ENCODE measurements around the gene HOXC12. TPM values are rescaled to one million over a fixed set of nuclear protein-coding genes. Genes with fewer than 3 reads are reported as not detected.
A peak's percentile ranks its signal among the peaks of the same experiment; 100 is the strongest.

Gene HOXC12
- total and polyA plus RNA-seq, 2 of the 8 experiments (the other 6 are each of a cell fraction or from before 2014, with no cell fraction given): not detected

GRCh38 chr12:53930591-53931255 is 24.0 kb upstream of the HOXC12 start:
- Histone ChIP-seq H3K14ac (ENCODE audit: insufficient read length) (no peak overlapping the region), H3K4me3 (ENCODE audit: extremely low read depth in 1 of 4, insufficient read depth in 2 of 4, low read depth in 3 of 4, low read length in 4 of 4) (no peak overlapping the region), H3K27me3 (replicated peaks in 1 of 4; ENCODE audit: control insufficient read depth in 3 of 4, extremely low read depth in 1 of 4, insufficient read depth in 3 of 4, low read length in 3 of 4) (peaks cover 94 to 100% (median 99%) of the 10 kb centered on the region in 4 experiments), H3K79me1 (ENCODE audit: low read depth, low read length) (no peaks in the 10 kb centered on the region), H4K8ac (ENCODE audit: extremely low read depth, insufficient read depth, low read length) (no peak overlapping the region), H3K9ac (replicated peaks in 1 of 4; ENCODE audit: extremely low read depth in 1 of 4, low read depth in 3 of 4, low read length in 3 of 4) (no peak overlapping the region), H2AFZ (ENCODE audit: low read length) (no peak overlapping the region), H3K36me3 (ENCODE audit: control insufficient read depth in 2 of 4, insufficient read depth in 4 of 4, low read length in 3 of 4) (peaks cover 0 to 2% (median 0%) of the 10 kb centered on the region in 4 experiments; a peak in 1 of 8 replicates), H3K9me3 (ENCODE audit: insufficient read depth in 2 of 2, low read depth in 1 of 2, low read length in 1 of 2) (no peaks in the 10 kb centered on the region), H4K5ac (ENCODE audit: insufficient read length, low read depth, low read length) (no peak overlapping the region), H2BK120ac (replicated peaks; ENCODE audit: low read depth, low read length) (no peak overlapping the region), H3K4me1 (replicated peaks in 1 of 4; ENCODE audit: control insufficient read depth in 3 of 4, insufficient read depth in 4 of 4, low read length in 3 of 4) (peaks cover 0 to 8% (median 2%) of the 10 kb centered on the region in 4 experiments; a peak in 4 of 7 replicates), H3K56ac (replicated peaks; ENCODE audit: insufficient read length, low read depth, low read length) (no peak overlapping the region), H3K4ac (replicated peaks; ENCODE audit: insufficient read length, low read depth, low read length) (no peak overlapping the region), H4K91ac (replicated peaks; ENCODE audit: insufficient read length, low read length) (no peak overlapping the region), H2BK12ac (ENCODE audit: low read depth, low read length) (no peak overlapping the region), H2BK5ac (ENCODE audit: low read depth, low read length) (no peak overlapping the region), H2AK5ac (ENCODE audit: low read depth, low read length) (0 out of 2 replicates have a peak overlapping the region, but pooled peaks have one; percentile 46), H4K20me1 (replicated peaks in 1 of 2; ENCODE audit: control insufficient read depth in 1 of 2, insufficient read depth in 2 of 2, low read length in 2 of 2) (peaks cover 12 to 27% of the 10 kb centered on the region in 2 experiments), H2BK15ac (ENCODE audit: low read length) (no peak overlapping the region), H3K23me2 (ENCODE audit: low read depth, low read length) (no peaks in the 10 kb centered on the region; the same call in 1 of the 2 replicates), H3K27ac (ENCODE audit: low read depth, low read length) (no peak overlapping the region), H3K4me2 (ENCODE audit: insufficient read depth in 1 of 2, low read depth in 2 of 2, low read length in 2 of 2) (no peak overlapping the region; a peak in 1 of 4 replicates), H3K18ac (ENCODE audit: extremely low read depth, low read length) (no peak overlapping the region), H2BK20ac (ENCODE audit: low read length) (no peak overlapping the region), H3K79me2 (ENCODE audit: control insufficient read depth in 1 of 2, insufficient read depth in 2 of 2, low read length in 2 of 2) (no peaks in the 10 kb centered on the region), H3K23ac (ENCODE audit: insufficient read length) (no peak overlapping the region)
- CTCF ChIA-PET (ENCODE audit: partially characterized antibody): interaction anchor here (1.0 to 1.4 kb wide), 2 partner anchors 187 to 205 kb away, joined by 3 read pairs; no protein-coding TSS in a partner anchor
- 11% methylated on average over 25 of the region's 30 CpGs; no CpG with 5 or more reads in 1 of the 2 experiments for WGBS, 2 experiments (ENCODE audit: extremely low coverage in 1 of 2, insufficient coverage in 1 of 2, insufficient read length in 1 of 2, insufficient replicate concordance in 2 of 2, low coverage in 1 of 2, low lambda C conversion rate in 2 of 2, missing lambda C conversion rate in 1 of 2)
- POLR2A ChIA-PET (ENCODE audit: partially characterized antibody): no interaction called here
- DNase-seq (ENCODE audit: low read depth in 1 of 2, low spot score in 2 of 2) (peak in 1 of 2 experiments; percentile 49), FAIRE-seq (no peak)
- TF ChIP-seq ZNF274 (IDR thresholded peaks at IDR 0.05; ENCODE audit: borderline replicate concordance, extremely low read depth, low read length) (no peak), CTBP2 (IDR thresholded peaks at IDR 0.05; ENCODE audit: borderline replicate concordance, insufficient read depth, insufficient read length, low read length) (peak; percentile 44), RNF2 (IDR thresholded peaks at IDR 0.05; ENCODE audit: borderline replicate concordance, low read depth, low read length, missing control alignments, poor library complexity, severe bottlenecking) (peak; percentile 97), CBX8 (IDR thresholded peaks at IDR 0.05; ENCODE audit: borderline replicate concordance, low read depth, low read length) (peak; percentile 79; the same call in 1 of the 2 replicates), EZH2 (IDR thresholded peaks at IDR 0.05; ENCODE audit: low read depth, low read length, severe bottlenecking) (peak; percentile 96), TAF7 (optimal IDR thresholded peaks at IDR 0.05; ENCODE audit: borderline replicate concordance, low read depth, low read length) (no peak), ATF2 (IDR thresholded peaks at IDR 0.05; ENCODE audit: low read length) (no peak), SUZ12 (IDR thresholded peaks at IDR 0.05; ENCODE audit: low read length) (peak; percentile 98), SIX5 (IDR thresholded peaks at IDR 0.05; ENCODE audit: low read depth, low read length) (no peak)

Measured in H1 (cell line).